Esophagus squamous epithelium (tissue), 5 donors: ENCODE results near the gene CDC6. TPM values are rescaled to one million over a fixed set of nuclear protein-coding genes. Genes with fewer than 3 reads are reported as not detected.

ENCODE experiments used
- DNase-seq: peaks from one replicate; lab custom pipeline; 2025; lab: John Stamatoyannopoulos, UW
- H3K27ac ChIP-seq, 4 donors: fragments of 200-600 bp; sonication (generic); one replicate each; pipeline ENCODE4 v1.5.1; 2016 to 2019; ENCODE audit warnings: mild to moderate bottlenecking in 1 of 4
- H3K27me3 ChIP-seq, 4 donors: fragments of 200-600 bp; sonication (generic); 1 replicate in 3 of 4; 2 replicates in 1 of 4; pipeline versions ENCODE4 v1.5.1 to v1.6.0; 2017 to 2021; ENCODE audit warnings: antibody characterized with exemption in 1 of 4
- H3K36me3 ChIP-seq, 3 donors: fragments of 200-600 bp; sonication (generic); one replicate each; pipeline ENCODE4 v1.5.1; 2016 to 2019
- H3K4me1 ChIP-seq, 3 donors: fragments of 200-600 bp; sonication (generic); one replicate each; pipeline ENCODE4 v1.5.1; 2017 to 2019
- H3K4me3 ChIP-seq, 4 donors: fragments of 200-600 bp; sonication (generic); 1 replicate in 3 of 4; 2 replicates in 1 of 4; pipeline ENCODE4 v1.5.1; 2016 to 2019; ENCODE audit warnings: mild to moderate bottlenecking in 2 of 4, moderate library complexity in 1 of 4
- H3K9me3 ChIP-seq, 3 donors: fragments of 200-600 bp; sonication (generic); one replicate each; pipeline ENCODE4 v1.5.1; 2016 to 2019
- POLR2A ChIP-seq, 4 donors: fragments of 450-650 bp; IDR thresholded peaks; one replicate each; pipeline ENCODE4 v1.6.1; 2017; ENCODE audit warnings: antibody characterized with exemption in 4 of 4, mild to moderate bottlenecking in 4 of 4, moderate library complexity in 3 of 4
- WGBS, 2 donors: methylation state at CpG; one replicate each; pipeline ENCODE4 v1.1.5; 2018; 5-methylcytosine and 5-hydroxymethylcytosine counted together
- intact Hi-C: fragments of 100-400 bp; cut with DNase I; formaldehyde crosslinking; loops from one replicate; pipeline ENCODE4 v1.15.0; 2022
- total RNA-seq, 4 donors: library from RNA; depleted of rRNA; stranded (reverse); fragments of >200 nt; gene quantifications; one replicate each; pipeline ENCODE4 v1.1.0, GENCODE V29; 2016
- TF ChIP-seq, protein P1 (sequence below), 6 experiments: fragments of 450-650 bp in 4 of 6; fragments of 200-600 bp in 2 of 6; sonication (generic) in 2 of 6; IDR thresholded peaks; one replicate each; pipeline ENCODE4 v1.5.1; 2016 to 2019; ENCODE audit warnings: antibody characterized with exemption in 6 of 6, mild to moderate bottlenecking in 4 of 6, moderate library complexity in 4 of 6
- donor health status: DM: yes; HTN: yes; CAD: no.

The CDC6 gene
- total RNA-seq, 4 donors from 2014 or later, result 2.9 to 17.8 (median 9.8) TPM

- intact Hi-C loops, result no loop called here
- no peaks in the 10 kb centered on the region for H3K27me3 ChIP-seq
- peaks cover 7 to 100% (median 35%) of the 10 kb centered on the region in 3 donors for H3K36me3 ChIP-seq
- WGBS, 2 donors, result 57 to 91% methylated on average over 2 of the region's 2 CpGs
- no peak overlapping the region for H3K4me3 ChIP-seq
- no peak for TF ChIP-seq POLR2A (IDR thresholded peaks at IDR 0.05)
- TF ChIP-seq, protein P1, sequence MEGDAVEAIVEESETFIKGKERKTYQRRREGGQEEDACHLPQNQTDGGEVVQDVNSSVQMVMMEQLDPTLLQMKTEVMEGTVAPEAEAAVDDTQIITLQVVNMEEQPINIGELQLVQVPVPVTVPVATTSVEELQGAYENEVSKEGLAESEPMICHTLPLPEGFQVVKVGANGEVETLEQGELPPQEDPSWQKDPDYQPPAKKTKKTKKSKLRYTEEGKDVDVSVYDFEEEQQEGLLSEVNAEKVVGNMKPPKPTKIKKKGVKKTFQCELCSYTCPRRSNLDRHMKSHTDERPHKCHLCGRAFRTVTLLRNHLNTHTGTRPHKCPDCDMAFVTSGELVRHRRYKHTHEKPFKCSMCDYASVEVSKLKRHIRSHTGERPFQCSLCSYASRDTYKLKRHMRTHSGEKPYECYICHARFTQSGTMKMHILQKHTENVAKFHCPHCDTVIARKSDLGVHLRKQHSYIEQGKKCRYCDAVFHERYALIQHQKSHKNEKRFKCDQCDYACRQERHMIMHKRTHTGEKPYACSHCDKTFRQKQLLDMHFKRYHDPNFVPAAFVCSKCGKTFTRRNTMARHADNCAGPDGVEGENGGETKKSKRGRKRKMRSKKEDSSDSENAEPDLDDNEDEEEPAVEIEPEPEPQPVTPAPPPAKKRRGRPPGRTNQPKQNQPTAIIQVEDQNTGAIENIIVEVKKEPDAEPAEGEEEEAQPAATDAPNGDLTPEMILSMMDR (IDR thresholded peaks at IDR 0.05), result no peak
- no peaks in the 10 kb centered on the region for H3K9me3 ChIP-seq
- no peaks in the 10 kb centered on the region for H3K4me1 ChIP-seq
- no peak for DNase-seq
- H3K27ac ChIP-seq, result no peak overlapping the region
Observed at GRCh38 chr17:40268141-40268712, 19.5 kb upstream of the CDC6 start.

DNA sequence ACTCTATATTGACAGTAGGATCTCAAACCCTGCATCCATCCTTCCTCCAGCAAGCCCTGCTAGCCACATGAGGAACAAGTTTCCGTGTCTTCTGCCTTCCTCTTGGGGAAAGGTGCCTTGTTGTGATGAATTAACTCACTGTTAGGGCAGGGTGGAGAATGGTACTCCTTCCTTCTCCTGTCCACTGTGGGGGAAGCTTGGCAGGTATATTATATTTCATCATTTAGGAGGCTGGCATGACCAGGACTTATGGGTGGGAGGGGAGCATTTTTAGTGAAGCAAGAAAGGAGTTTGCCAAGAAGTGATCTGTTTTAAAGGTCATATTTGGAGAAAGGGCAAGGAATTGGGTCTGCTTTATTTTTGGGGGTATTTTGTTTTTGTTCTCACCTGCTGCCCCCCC, 9.3 kb upstream of the CDC6 start:
- Histone ChIP-seq H3K27me3 (no peaks in the 10 kb centered on the region), H3K27ac (no peak overlapping the region), H3K4me1 (peaks cover 0 to 4% (median 3%) of the 10 kb centered on the region in 3 donors), H3K36me3 (peaks cover 0 to 94% (median 50%) of the 10 kb centered on the region in 3 donors), H3K9me3 (no peaks in the 10 kb centered on the region), H3K4me3 (no peak overlapping the region)
- DNase-seq, result no peak
- no peak for TF ChIP-seq POLR2A (IDR thresholded peaks at IDR 0.05)
- TF ChIP-seq, protein P1 (IDR thresholded peaks at IDR 0.05), result no peak
- 56 to 88% methylated on average over 1 of the region's 1 CpG for WGBS, 2 donors
- intact Hi-C loops, result no loop called here

DNA sequence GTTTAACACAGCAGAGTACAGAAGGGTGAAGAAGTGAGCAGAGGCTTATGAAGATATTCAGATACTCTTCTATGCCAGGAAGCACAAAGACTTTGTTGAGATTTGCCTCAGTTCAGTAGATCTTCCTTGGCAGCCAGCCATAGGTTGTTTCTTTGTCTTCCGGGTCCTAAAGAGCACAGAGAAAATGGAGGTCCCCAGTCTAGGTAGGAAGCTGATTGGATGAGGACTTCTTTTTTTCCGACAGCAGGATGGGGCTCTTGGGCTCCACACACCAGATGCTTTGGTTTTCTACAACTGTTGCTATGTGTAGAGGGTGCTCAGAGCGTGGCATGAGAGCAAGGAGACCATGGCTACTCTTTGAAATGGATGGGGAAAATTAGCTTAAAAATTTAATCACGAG, 8.3 kb upstream of the CDC6 start:
- no peaks in the 10 kb centered on the region for H3K27me3 ChIP-seq
- H3K36me3 ChIP-seq, result peaks cover 0 to 84% (median 44%) of the 10 kb centered on the region in 3 donors
- DNase-seq, result no peak
- no peak for TF ChIP-seq POLR2A (IDR thresholded peaks at IDR 0.05)
- TF ChIP-seq, protein P1 (IDR thresholded peaks at IDR 0.05), result no peak
- peaks cover 2 to 14% (median 7%) of the 10 kb centered on the region in 3 donors for H3K4me1 ChIP-seq
- intact Hi-C loops, result no loop called here
- H3K4me3 ChIP-seq, result no peak overlapping the region
- H3K9me3 ChIP-seq, result no peaks in the 10 kb centered on the region
- WGBS, 2 donors, result 82 to 94% methylated on average over 4 of the region's 4 CpGs
- no peak overlapping the region for H3K27ac ChIP-seq

GRCh38 chr17:40281663-40282062, 6.0 kb upstream of the CDC6 start:
- H3K36me3 ChIP-seq, result peaks cover 0 to 62% (median 32%) of the 10 kb centered on the region in 3 donors
- H3K4me3 ChIP-seq, result no peak overlapping the region
- 88 to 90% methylated on average over 2 of the region's 2 CpGs for WGBS, 2 donors
- H3K27ac ChIP-seq, result no peak overlapping the region
- H3K9me3 ChIP-seq, result no peaks in the 10 kb centered on the region
- TF ChIP-seq POLR2A (IDR thresholded peaks at IDR 0.05), result no peak
- TF ChIP-seq, protein P1 (IDR thresholded peaks at IDR 0.05), result no peak
- intact Hi-C loops, result no loop called here
- H3K27me3 ChIP-seq, result no peaks in the 10 kb centered on the region
- H3K4me1 ChIP-seq, result peaks cover 7 to 25% (median 13%) of the 10 kb centered on the region in 3 donors
- DNase-seq, result no peak

GRCh38 chr17:40283662-40284061, 4.0 kb upstream of the CDC6 start:
- H3K4me3 ChIP-seq, result peak overlapping the region in 2 of 4 donors; percentile 16 to 24
- intact Hi-C loops, result no loop called here
- H3K27me3 ChIP-seq, result no peaks in the 10 kb centered on the region
- H3K36me3 ChIP-seq, result peaks cover 0 to 42% (median 14%) of the 10 kb centered on the region in 3 donors
- no peak for DNase-seq
- TF ChIP-seq POLR2A (IDR thresholded peaks at IDR 0.05), result no peak
- TF ChIP-seq, protein P1 (IDR thresholded peaks at IDR 0.05), result no peak
- H3K4me1 ChIP-seq, result peaks cover 16 to 39% (median 22%) of the 10 kb centered on the region in 3 donors
- no peaks in the 10 kb centered on the region for H3K9me3 ChIP-seq
- WGBS, 2 donors, result 20 to 25% methylated on average over 2 of the region's 2 CpGs
- peak overlapping the region; percentile 78 to 88 (median 82) for H3K27ac ChIP-seq
